DMS153 (cell line): ENCODE data around the gene GSE1.

Experiments used
- DNase-seq: peaks from one replicate; lab custom pipeline; 2025; lab: John Stamatoyannopoulos, UW

GSE1 gene

DNA sequence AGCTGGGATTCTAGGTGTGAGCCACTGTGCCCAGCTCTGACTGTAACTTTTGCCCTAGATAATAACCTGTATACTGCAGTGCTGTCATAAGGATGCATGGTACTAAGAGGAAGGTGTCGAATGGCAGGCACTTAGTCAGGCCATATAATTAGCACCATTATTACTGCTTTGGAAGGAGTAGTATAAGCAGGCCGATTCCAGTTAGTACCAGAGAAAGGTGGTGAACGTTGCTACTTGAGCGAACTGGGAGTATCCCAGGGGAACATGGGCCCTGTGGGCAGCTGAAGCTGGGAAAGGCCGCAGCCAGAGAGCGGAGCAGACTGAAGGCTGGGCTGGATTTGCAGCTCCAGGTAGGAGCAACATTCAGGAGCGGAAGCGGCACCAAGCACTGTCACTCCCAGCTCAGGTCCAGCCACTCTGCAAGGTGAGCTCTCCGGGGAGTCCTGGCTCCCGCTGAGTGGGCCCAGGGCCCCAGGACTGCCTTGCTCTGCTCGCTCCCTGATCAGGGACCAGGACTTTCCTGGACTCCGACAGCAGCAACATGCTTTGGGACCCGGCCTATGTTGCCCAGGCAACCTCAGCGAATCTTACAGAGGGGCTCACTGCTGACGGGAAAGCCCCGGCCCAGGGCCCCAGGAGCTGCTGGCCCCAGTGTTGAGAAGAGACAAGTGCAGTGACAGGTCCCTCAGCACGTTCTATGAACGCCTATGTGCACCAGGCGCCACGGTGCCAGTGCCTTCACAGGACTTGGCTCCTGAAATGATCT, 109.2 kb downstream of the GSE1 start:
- peak; percentile 52 for DNase-seq

DNA sequence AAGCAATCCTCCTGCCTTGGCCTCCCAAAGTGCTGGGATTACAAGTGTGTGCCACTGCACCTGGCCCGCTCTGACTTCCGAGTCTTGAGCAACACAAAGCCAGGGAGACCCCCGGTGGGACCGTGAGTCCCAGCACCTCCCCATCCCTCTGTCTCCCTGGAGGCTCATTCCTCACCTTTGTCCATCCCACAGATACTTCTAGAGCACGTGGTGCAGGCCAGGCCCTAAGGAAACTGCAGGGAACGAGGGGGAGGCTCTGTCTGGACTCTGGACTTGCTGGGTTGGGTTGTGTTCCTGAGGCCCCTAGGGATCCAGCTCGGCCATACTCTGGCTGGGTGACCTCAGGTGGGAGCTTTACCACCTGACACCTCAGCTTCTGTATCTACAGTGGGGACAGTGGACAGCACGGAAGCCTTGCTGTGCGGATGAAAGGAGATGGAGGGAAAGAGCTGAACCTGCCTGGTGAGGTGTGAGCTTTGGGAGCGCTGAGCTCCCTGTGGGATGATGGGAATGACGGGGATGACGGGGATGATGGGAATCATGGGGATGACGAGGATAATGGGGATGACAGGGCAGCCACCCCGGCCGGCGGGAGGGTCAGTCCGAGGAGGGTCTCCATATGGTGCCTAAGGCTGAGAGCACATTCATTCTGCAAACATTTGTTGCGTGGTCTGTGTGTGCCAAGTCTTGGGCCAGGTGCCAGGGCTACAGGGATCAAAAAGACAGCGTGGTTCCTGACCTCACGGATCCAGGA, 111.2 kb downstream of the GSE1 start:
- DNase-seq, result no peak

DNA sequence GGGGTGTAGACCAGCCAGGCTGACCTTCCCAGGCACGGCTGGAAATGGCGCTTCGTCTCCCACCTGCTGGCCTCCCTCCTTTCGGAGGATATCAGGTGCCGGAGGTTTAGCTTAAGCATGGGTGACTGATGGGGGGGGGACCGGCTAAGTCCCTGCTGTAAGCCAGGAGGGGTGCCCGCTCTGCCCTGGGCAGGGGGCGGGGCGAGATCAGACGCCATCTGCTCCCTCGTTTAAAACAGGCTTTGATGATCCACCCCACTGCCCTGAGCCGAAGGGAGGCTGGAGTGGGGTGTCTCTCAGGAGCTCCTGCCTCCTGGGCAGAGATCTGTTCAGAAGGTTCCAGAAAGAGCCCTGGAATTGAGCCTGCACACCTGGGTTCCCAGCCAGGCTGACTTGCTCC, 111.8 kb downstream of the GSE1 start:
- DNase-seq, result no peak
